RWPE1 (cell line): ENCODE measurements around the gene AFF1.

ENCODE experiments used
- CTCF ChIA-PET: fragments of 350-600 bp; sonication (Branson Sonifier 250); formaldehyde crosslinking; extraction: SDS; loops from one replicate; lab custom pipeline; 2021; lab: Yijun Ruan, JAX
- POLR2A ChIA-PET: fragments of 400-600 bp; formaldehyde crosslinking; extraction: SDS; loops from one replicate; lab custom pipeline; 2020; ENCODE audit warnings: antibody characterized with exemption; ENCODE audit not compliant: low non-redundant PET; lab: Yijun Ruan, JAX
- DNase-seq: peaks from one replicate; pipeline ENCODE4 v3.0.0; 2012; ENCODE audit warnings: low spot score
- H3K27ac ChIP-seq: fragments of 450-650 bp; 2 replicates; pipeline ENCODE4 v1.5.1; 2017
- TF ChIP-seq, protein P1 (sequence below): fragments of 450-650 bp; conservative IDR thresholded peaks from 2 replicates; pipeline ENCODE4 v1.5.1; 2017; ENCODE audit warnings: low read depth, mild to moderate bottlenecking

Gene AFF1

DNA sequence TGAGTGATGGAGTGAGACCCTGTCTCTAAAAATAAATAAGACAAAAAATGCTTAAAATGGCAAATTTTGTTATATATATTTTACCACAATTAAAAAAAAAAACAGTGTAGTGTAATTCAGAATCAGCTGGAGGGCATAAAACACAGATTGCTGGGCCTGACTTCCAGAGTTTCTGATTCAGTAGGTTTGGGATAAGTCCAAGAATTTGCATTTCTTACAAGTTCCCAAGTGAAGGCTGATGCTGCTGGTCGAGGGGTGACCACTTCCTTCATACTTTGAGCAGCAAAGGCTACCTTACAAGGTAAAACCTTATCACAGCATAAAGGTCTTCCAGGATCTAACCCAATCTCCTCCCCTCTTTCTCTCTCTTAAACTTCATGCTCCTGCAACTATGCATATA, 244.9 kb downstream of the AFF1 start:
- ChIA-PET POLR2A (no interaction called here), CTCF (interaction anchor here (1.0 kb wide), 1 partner anchor 15 kb away, joined by 3 read pairs; no protein-coding TSS in a partner anchor)
- TF ChIP-seq, protein P1, sequence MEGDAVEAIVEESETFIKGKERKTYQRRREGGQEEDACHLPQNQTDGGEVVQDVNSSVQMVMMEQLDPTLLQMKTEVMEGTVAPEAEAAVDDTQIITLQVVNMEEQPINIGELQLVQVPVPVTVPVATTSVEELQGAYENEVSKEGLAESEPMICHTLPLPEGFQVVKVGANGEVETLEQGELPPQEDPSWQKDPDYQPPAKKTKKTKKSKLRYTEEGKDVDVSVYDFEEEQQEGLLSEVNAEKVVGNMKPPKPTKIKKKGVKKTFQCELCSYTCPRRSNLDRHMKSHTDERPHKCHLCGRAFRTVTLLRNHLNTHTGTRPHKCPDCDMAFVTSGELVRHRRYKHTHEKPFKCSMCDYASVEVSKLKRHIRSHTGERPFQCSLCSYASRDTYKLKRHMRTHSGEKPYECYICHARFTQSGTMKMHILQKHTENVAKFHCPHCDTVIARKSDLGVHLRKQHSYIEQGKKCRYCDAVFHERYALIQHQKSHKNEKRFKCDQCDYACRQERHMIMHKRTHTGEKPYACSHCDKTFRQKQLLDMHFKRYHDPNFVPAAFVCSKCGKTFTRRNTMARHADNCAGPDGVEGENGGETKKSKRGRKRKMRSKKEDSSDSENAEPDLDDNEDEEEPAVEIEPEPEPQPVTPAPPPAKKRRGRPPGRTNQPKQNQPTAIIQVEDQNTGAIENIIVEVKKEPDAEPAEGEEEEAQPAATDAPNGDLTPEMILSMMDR = no peak
- DNase-seq = no peak
- H3K27ac ChIP-seq = no peak overlapping the region

GRCh38 chr4:87180767-87181166, 246.0 kb downstream of the AFF1 start:
- no peak overlapping the region for H3K27ac ChIP-seq
- CTCF ChIA-PET = interaction anchor here (0.7 kb wide), 1 partner anchor 11 kb away, joined by 3 read pairs; no protein-coding TSS in a partner anchor
- TF ChIP-seq, protein P1 = no peak
- DNase-seq = no peak
- POLR2A ChIA-PET = no interaction called here

GRCh38 chr4:87185146-87185870, 250.5 kb downstream of the AFF1 start:
- no peak for DNase-seq
- POLR2A ChIA-PET = no interaction called here
- CTCF ChIA-PET = interaction anchor here (0.6 kb wide), 1 partner anchor 239 kb away, joined by 4 read pairs; no protein-coding TSS in a partner anchor
- no peak overlapping the region for H3K27ac ChIP-seq
- TF ChIP-seq, protein P1 = no peak

GRCh38 chr4:87188048-87188447, 253.2 kb downstream of the AFF1 start:
- no peak overlapping the region for H3K27ac ChIP-seq
- ChIA-PET POLR2A (no interaction called here), CTCF (no interaction called here)
- TF ChIP-seq, protein P1 = no peak
- no peak for DNase-seq

GRCh38 chr4:87188932-87189331, 254.1 kb downstream of the AFF1 start:
- DNase-seq = no peak
- no peak overlapping the region for H3K27ac ChIP-seq
- POLR2A ChIA-PET = no interaction called here
- TF ChIP-seq, protein P1 = no peak
- CTCF ChIA-PET = interaction anchor here (0.7 kb wide), 2 partner anchors 9 to 31 kb away, joined by 3 to 6 read pairs; no protein-coding TSS in a partner anchor
